NB4 (cell line): ENCODE measurements around the gene TANGO6.

Source experiments
- MYC ChIP-seq: IDR thresholded peaks from 2 replicates; pipeline ENCODE4 v1.6.1; 2011; ENCODE audit warnings: low read depth, low read length
- POLR2A ChIP-seq: IDR thresholded peaks from 2 replicates; pipeline ENCODE4 v1.6.1; 2011; ENCODE audit warnings: mild to moderate bottlenecking; ENCODE audit not compliant: insufficient read length; ENCODE audit errors: extremely low read depth
- TF ChIP-seq, protein P1 (sequence below): IDR thresholded peaks from one replicate; pipeline ENCODE4 v1.5.1; 2012; ENCODE audit warnings: low read depth, low read length
- TF ChIP-seq, protein P2 (sequence below): IDR thresholded peaks from 2 replicates; pipeline ENCODE4 v1.6.1; 2011; ENCODE audit warnings: low read depth, low read length

DNA sequence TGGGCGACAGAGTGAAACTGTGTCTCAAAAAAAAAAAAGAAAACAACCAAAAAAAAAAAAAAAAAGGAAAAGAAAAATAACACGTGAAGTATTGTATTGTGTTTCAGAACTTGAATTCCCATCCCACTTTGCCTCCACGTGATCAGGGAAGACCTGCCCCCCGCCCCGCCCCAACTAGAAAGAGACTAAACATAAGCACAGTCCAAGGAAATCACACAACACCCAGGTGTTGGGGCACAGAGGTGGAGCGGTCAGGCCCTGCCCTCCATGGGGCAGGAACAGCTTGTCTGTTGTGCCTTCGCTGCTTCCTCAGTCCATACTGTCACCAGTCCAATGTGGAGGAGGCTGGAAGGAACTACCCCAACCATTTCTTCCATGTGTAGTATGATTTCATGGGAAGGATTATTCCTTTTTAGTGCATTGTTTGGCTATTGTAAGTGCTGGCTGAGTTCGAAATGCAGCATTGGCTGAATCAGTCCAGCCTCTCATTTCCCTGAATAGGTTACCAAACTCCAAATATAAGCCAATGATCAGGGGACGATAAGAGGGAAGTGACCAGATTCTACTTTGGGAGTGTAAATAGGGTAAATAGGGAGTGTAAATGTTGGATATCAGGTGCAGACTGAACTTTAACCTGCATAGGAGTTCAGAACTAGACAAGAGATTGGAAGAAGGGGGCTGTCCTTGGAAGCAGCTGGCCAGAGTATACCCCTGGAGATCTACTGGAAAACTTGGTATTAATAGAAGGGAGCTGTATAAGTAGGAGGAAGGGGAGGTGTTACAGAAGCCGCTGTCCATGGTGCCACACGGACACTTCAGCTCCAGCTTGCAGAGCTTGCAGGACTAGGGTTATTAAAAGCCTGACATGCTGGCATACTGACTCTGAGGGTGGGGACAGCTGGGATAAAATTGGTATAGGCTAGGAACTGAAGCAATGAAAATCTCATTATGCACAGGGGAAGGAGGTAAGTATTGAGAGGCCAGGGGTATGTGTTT lies 50.7 kb downstream of the TANGO6 start:
- TF ChIP-seq, protein P1, sequence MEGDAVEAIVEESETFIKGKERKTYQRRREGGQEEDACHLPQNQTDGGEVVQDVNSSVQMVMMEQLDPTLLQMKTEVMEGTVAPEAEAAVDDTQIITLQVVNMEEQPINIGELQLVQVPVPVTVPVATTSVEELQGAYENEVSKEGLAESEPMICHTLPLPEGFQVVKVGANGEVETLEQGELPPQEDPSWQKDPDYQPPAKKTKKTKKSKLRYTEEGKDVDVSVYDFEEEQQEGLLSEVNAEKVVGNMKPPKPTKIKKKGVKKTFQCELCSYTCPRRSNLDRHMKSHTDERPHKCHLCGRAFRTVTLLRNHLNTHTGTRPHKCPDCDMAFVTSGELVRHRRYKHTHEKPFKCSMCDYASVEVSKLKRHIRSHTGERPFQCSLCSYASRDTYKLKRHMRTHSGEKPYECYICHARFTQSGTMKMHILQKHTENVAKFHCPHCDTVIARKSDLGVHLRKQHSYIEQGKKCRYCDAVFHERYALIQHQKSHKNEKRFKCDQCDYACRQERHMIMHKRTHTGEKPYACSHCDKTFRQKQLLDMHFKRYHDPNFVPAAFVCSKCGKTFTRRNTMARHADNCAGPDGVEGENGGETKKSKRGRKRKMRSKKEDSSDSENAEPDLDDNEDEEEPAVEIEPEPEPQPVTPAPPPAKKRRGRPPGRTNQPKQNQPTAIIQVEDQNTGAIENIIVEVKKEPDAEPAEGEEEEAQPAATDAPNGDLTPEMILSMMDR = no peak
- TF ChIP-seq POLR2A (no peak), MYC (no peak)
- TF ChIP-seq, protein P2, sequence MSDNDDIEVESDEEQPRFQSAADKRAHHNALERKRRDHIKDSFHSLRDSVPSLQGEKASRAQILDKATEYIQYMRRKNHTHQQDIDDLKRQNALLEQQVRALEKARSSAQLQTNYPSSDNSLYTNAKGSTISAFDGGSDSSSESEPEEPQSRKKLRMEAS = no peak
